OCI-LY1 (cell line): ENCODE data around the gene DDO.

Experiments
- H2AFZ ChIP-seq: fragments of 200-600 bp; sonication (generic), shearing (Covaris generic); 2 replicates; pipeline ENCODE4 v1.6.0; 2014; ENCODE audit warnings: antibody characterized with exemption, mild to moderate bottlenecking, low read length
- H3F3A ChIP-seq: fragments of 200-600 bp; sonication (generic), shearing (Covaris generic); 2 replicates; pipeline ENCODE4 v1.6.0; 2014; ENCODE audit warnings: mild to moderate bottlenecking, antibody characterized with exemption, low read length, moderate library complexity; ENCODE audit not compliant: insufficient read depth
- H3K27ac ChIP-seq: fragments of 200-600 bp; sonication (generic); 2 replicates; pipeline ENCODE4 v1.5.1; 2014; ENCODE audit warnings: low read length, mixed run types, mild to moderate bottlenecking, low read depth; ENCODE audit not compliant: poor library complexity, severe bottlenecking
- H3K27me3 ChIP-seq: fragments of 200-600 bp; sonication (generic); 2 replicates; pipeline ENCODE4 v1.6.0; 2014; ENCODE audit warnings: antibody characterized with exemption, mild to moderate bottlenecking, low read length, moderate library complexity; ENCODE audit not compliant: insufficient read depth
- H3K36me3 ChIP-seq: fragments of 200-600 bp; sonication (generic); 2 replicates; pipeline ENCODE4 v1.6.1; 2014; ENCODE audit warnings: mild to moderate bottlenecking, antibody characterized with exemption, low read length, moderate library complexity, mixed read lengths; ENCODE audit not compliant: insufficient read depth
- H3K4me1 ChIP-seq: fragments of 200-600 bp; sonication (generic); 2 replicates; pipeline ENCODE4 v1.5.1; 2014; ENCODE audit warnings: mild to moderate bottlenecking, low read length, moderate library complexity; ENCODE audit not compliant: insufficient read depth, severe bottlenecking
- H3K4me2 ChIP-seq: fragments of 200-600 bp; sonication (generic), shearing (Covaris generic); 2 replicates; pipeline ENCODE4 v1.6.1; 2014; ENCODE audit warnings: low read length
- H3K4me3 ChIP-seq: fragments of 200-600 bp; sonication (generic); 2 replicates; pipeline ENCODE4 v1.5.1; 2014; ENCODE audit warnings: low read length, low read depth, mild to moderate bottlenecking, mixed read lengths; ENCODE audit not compliant: poor library complexity, severe bottlenecking
- H3K79me2 ChIP-seq: fragments of 200-600 bp; shearing (Covaris generic); 2 replicates; pipeline ENCODE4 v1.6.1; 2016; ENCODE audit warnings: mixed run types, low read length, mixed read lengths; ENCODE audit not compliant: insufficient read depth
- H3K9ac ChIP-seq: fragments of 200-600 bp; sonication (generic), shearing (Covaris generic); 2 replicates; pipeline ENCODE4 v1.6.1; 2014; ENCODE audit warnings: mild to moderate bottlenecking, low read length, mixed read lengths
- H3K9me2 ChIP-seq: fragments of 200-600 bp; sonication (generic), shearing (Covaris generic); 2 replicates; pipeline ENCODE4 v1.6.1; 2014; ENCODE audit warnings: low read depth, mild to moderate bottlenecking, low read length, mixed read lengths
- H3K9me3 ChIP-seq: fragments of 200-600 bp; shearing (Covaris generic); 2 replicates; pipeline ENCODE4 v1.6.1; 2014; ENCODE audit warnings: low read length, mixed read lengths
- H4K20me1 ChIP-seq: fragments of 200-600 bp; sonication (generic), shearing (Covaris generic); 2 replicates; pipeline ENCODE4 v1.6.0; 2016; ENCODE audit warnings: mild to moderate bottlenecking, low read length; ENCODE audit not compliant: insufficient read depth
- EZH2 ChIP-seq: fragments of 200-600 bp; sonication (generic), shearing (Covaris generic); IDR thresholded peaks from 2 replicates; pipeline ENCODE4 v1.8.0; 2017; ENCODE audit warnings: borderline replicate concordance, mixed run types, mild to moderate bottlenecking, antibody characterized with exemption, low read length, moderate library complexity, mixed read lengths
- TF ChIP-seq, protein P1 (sequence below): fragments of 200-600 bp; sonication (generic), shearing (Covaris generic); IDR thresholded peaks from 2 replicates; pipeline ENCODE4 v1.5.1; 2017; ENCODE audit warnings: mild to moderate bottlenecking, antibody characterized with exemption, low read length, moderate library complexity, mixed read lengths

Gene DDO

DNA sequence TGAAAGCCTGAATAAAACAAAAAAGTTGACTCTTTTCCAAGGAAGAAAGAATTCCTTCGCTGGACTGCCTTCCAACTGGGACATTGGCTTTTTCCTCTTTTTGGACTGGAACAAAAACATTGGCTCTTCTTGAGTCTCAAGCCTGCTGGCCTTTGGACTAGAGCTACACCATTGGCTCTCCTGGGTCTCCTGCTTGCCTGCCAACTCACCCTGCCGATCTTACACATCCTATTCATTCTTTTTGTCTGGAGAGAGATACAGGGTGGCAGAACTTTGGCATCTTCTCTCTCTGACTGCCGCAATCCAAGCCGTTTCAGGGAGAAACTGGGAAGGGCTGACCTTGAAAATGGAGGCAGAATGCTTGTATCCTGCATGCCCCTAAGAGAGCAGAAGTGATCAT is 20.2 kb downstream of the DDO start:
- Histone ChIP-seq H3F3A (no peaks in the 10 kb centered on the region), H2AFZ (no peak overlapping the region), H3K9me3 (no peaks in the 10 kb centered on the region), H3K36me3 (no peaks in the 10 kb centered on the region), H3K4me1 (no peaks in the 10 kb centered on the region), H3K4me3 (no peak overlapping the region), H3K9ac (no peak overlapping the region), H3K79me2 (no peaks in the 10 kb centered on the region), H3K9me2 (no peaks in the 10 kb centered on the region), H3K27ac (no peak overlapping the region), H3K27me3 (no peaks in the 10 kb centered on the region), H4K20me1 (no peaks in the 10 kb centered on the region), H3K4me2 (no peak overlapping the region)
- TF ChIP-seq, protein P1, sequence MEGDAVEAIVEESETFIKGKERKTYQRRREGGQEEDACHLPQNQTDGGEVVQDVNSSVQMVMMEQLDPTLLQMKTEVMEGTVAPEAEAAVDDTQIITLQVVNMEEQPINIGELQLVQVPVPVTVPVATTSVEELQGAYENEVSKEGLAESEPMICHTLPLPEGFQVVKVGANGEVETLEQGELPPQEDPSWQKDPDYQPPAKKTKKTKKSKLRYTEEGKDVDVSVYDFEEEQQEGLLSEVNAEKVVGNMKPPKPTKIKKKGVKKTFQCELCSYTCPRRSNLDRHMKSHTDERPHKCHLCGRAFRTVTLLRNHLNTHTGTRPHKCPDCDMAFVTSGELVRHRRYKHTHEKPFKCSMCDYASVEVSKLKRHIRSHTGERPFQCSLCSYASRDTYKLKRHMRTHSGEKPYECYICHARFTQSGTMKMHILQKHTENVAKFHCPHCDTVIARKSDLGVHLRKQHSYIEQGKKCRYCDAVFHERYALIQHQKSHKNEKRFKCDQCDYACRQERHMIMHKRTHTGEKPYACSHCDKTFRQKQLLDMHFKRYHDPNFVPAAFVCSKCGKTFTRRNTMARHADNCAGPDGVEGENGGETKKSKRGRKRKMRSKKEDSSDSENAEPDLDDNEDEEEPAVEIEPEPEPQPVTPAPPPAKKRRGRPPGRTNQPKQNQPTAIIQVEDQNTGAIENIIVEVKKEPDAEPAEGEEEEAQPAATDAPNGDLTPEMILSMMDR = no peak
- no peak for TF ChIP-seq EZH2

DNA sequence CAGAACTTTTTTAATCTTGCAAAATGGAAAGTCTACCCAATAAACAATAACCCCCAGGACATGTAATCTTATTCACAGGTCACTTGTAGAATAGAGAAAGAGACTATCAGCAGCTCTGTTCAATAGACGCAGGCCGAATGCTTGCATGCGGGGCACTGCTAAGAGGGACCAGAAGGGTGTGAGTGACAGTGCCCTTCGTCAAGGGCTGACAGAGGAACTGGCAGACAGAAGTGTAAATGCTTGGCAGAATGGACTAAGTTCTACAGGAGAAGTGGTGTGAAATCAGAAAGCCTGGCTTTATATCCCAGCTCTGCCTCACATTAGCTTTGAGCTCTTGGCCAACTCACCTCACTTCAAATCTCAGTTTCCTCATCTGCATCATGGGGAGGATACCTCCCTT is 21.0 kb downstream of the DDO start:
- Histone ChIP-seq H3K4me3 (no peak overlapping the region), H3K9me2 (no peaks in the 10 kb centered on the region), H3F3A (no peaks in the 10 kb centered on the region), H3K4me2 (no peak overlapping the region), H3K9me3 (no peaks in the 10 kb centered on the region), H2AFZ (no peak overlapping the region), H3K9ac (no peak overlapping the region), H3K79me2 (no peaks in the 10 kb centered on the region), H3K27me3 (no peaks in the 10 kb centered on the region), H3K36me3 (no peaks in the 10 kb centered on the region), H3K4me1 (no peaks in the 10 kb centered on the region), H3K27ac (no peak overlapping the region), H4K20me1 (no peaks in the 10 kb centered on the region)
- TF ChIP-seq, protein P1 = no peak
- no peak for TF ChIP-seq EZH2

DNA sequence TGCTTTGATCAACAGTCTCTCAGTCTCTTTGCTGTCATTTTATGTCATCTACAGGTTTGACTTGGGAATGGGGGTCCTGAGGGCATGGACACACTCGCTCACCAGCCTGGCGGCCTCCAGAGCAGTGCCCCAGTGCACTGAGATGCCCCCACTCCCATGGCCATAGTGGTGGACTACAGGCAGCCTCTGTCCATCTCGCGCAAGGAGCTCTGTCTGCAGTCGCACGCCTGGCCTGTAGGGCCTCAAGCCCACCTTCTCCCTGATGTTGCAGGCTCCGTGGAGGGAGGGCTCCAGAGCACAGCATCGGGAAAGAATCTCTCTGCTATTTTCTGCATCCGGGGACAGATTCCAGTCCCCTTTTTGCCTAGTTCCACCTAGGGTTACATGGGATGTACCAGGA is 22.6 kb downstream of the DDO start:
- TF ChIP-seq, protein P1 = no peak
- no peak for TF ChIP-seq EZH2
- H3K9me3 ChIP-seq = no peaks in the 10 kb centered on the region
- no peaks in the 10 kb centered on the region for H3K36me3 ChIP-seq
- no peaks in the 10 kb centered on the region for H3F3A ChIP-seq
- H3K4me3 ChIP-seq = no peak overlapping the region
- H3K27me3 ChIP-seq = no peaks in the 10 kb centered on the region
- no peak overlapping the region for H3K4me2 ChIP-seq
- H3K9me2 ChIP-seq = no peaks in the 10 kb centered on the region
- H3K4me1 ChIP-seq = no peaks in the 10 kb centered on the region
- H3K79me2 ChIP-seq = no peaks in the 10 kb centered on the region
- no peak overlapping the region for H3K27ac ChIP-seq
- H4K20me1 ChIP-seq = no peaks in the 10 kb centered on the region
- no peak overlapping the region for H3K9ac ChIP-seq
- H2AFZ ChIP-seq = no peak overlapping the region
